ENCODE results near the gene INTU. TPM values are rescaled to one million over a fixed set of nuclear protein-coding genes. Genes with fewer than 3 reads are reported as not detected.

The INTU gene
- total RNA-seq, 1 donor from 2014 or later: 21.9 TPM

DNA sequence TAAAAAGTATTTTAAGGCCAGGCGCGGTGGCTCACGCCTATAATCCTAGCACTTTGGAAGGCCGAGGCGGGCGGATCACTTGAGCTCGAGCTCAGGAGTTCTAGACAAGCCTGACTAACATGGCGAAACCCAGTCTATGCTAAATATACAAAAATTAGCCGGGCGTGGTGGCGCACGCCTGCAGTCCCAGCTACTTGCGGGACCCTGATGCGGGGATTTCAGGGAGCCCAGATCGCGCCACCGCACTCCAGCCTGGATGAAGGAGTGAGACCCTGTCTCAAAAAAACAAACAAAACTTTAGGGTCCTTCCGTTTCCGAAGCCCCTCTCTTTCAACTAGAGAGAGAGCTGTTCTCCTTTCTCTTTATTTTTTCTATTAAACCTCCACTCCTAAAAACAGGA is 98.6 kb downstream of the INTU start:
- Mint-ChIP-seq H3K4me1 (ENCODE audit: low read depth, unreplicated experiment) (no peaks in the 10 kb centered on the region), H3K4me3 (ENCODE audit: unreplicated experiment) (no peak overlapping the region), H3K27me3 (ENCODE audit: low read depth, unreplicated experiment) (no peaks in the 10 kb centered on the region), H3K27ac (ENCODE audit: unreplicated experiment) (no peak overlapping the region), H3K36me3 (ENCODE audit: low read depth, unreplicated experiment) (no peaks in the 10 kb centered on the region), H3K9me3 (ENCODE audit: unreplicated experiment) (no peaks in the 10 kb centered on the region)
- H3K9ac ChIP-seq (ENCODE audit: low read length): no peak overlapping the region
- H3K27ac ChIP-seq (ENCODE audit: low read depth, low read length): no peak overlapping the region
- FAIRE-seq (no peak), DNase-seq (ENCODE audit: low read depth) (no peak)
- no peak overlapping the region for H3K4me2 ChIP-seq (ENCODE audit: low read length)
- no peaks in the 10 kb centered on the region for H3K9me3 ChIP-seq (ENCODE audit: insufficient read depth, low read depth, low read length)
- H3K27me3 ChIP-seq (ENCODE audit: insufficient read depth, low read length): no peaks in the 10 kb centered on the region
- no peaks in the 10 kb centered on the region for H3K79me2 ChIP-seq (ENCODE audit: insufficient read depth, low read length)
- H3K4me3 ChIP-seq (ENCODE audit: insufficient read depth, low read depth, low read length): no peak overlapping the region
- no peaks in the 10 kb centered on the region for H4K20me1 ChIP-seq (ENCODE audit: insufficient read depth, low read length)
- no peaks in the 10 kb centered on the region for H3K36me3 ChIP-seq (ENCODE audit: insufficient read depth, low read length)
- TF ChIP-seq, protein P1, sequence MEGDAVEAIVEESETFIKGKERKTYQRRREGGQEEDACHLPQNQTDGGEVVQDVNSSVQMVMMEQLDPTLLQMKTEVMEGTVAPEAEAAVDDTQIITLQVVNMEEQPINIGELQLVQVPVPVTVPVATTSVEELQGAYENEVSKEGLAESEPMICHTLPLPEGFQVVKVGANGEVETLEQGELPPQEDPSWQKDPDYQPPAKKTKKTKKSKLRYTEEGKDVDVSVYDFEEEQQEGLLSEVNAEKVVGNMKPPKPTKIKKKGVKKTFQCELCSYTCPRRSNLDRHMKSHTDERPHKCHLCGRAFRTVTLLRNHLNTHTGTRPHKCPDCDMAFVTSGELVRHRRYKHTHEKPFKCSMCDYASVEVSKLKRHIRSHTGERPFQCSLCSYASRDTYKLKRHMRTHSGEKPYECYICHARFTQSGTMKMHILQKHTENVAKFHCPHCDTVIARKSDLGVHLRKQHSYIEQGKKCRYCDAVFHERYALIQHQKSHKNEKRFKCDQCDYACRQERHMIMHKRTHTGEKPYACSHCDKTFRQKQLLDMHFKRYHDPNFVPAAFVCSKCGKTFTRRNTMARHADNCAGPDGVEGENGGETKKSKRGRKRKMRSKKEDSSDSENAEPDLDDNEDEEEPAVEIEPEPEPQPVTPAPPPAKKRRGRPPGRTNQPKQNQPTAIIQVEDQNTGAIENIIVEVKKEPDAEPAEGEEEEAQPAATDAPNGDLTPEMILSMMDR (IDR thresholded peaks at IDR 0.05; ENCODE audit: insufficient read depth, low read depth, low read length): no peak
- TF ChIP-seq EZH2 (IDR thresholded peaks at IDR 0.05; ENCODE audit: insufficient read depth, low read length): no peak
- no peak overlapping the region for H2AFZ ChIP-seq (ENCODE audit: low read depth, low read length)
- H3K4me1 ChIP-seq (ENCODE audit: insufficient read depth, low read length): no peaks in the 10 kb centered on the region

DNA sequence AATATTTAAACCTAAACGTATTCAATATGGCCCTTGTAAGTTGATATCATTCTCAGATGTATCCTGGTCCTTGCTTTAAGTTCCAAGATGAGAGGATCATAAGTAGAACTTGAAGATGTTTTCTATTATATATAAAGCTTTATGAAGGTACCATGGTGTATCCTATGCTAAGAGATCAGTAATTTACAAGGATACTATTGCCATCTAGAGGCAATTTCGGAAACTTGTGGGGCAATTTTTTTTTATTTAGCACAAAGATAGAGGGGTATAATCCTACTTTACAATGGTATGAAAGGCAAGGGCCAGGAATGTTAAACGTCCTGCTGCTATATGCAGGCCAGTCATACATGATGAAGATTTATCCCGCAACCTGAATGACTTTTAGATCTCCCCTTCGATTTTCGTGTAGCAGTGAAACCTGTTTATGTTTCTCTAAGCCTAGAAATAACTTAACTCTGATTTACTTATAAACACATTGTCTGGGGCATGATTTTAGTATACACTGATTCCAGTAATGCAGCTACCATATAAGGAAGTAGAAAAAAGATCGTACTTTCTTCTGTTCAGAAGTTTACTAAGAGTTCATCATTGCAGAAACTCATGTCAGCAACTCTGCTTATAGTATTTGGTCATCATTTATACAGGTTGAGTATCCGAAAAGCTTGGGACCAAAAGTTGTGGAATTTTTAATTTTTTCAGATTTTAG is 100.0 kb downstream of the INTU start:
- Mint-ChIP-seq H3K9me3 (ENCODE audit: unreplicated experiment) (no peaks in the 10 kb centered on the region), H3K27ac (ENCODE audit: unreplicated experiment) (no peak overlapping the region), H3K4me3 (ENCODE audit: unreplicated experiment) (no peak overlapping the region), H3K27me3 (ENCODE audit: low read depth, unreplicated experiment) (no peaks in the 10 kb centered on the region), H3K36me3 (ENCODE audit: low read depth, unreplicated experiment) (no peaks in the 10 kb centered on the region), H3K4me1 (ENCODE audit: low read depth, unreplicated experiment) (no peaks in the 10 kb centered on the region)
- FAIRE-seq (no peak), DNase-seq (ENCODE audit: low read depth) (peak; percentile 16)
- no peak for TF ChIP-seq EZH2 (IDR thresholded peaks at IDR 0.05; ENCODE audit: insufficient read depth, low read length)
- TF ChIP-seq, protein P1 (IDR thresholded peaks at IDR 0.05; ENCODE audit: insufficient read depth, low read depth, low read length): peak; percentile 66
- no peak overlapping the region for H2AFZ ChIP-seq (ENCODE audit: low read depth, low read length)
- H3K9me3 ChIP-seq (ENCODE audit: insufficient read depth, low read depth, low read length): no peaks in the 10 kb centered on the region
- no peak overlapping the region for H3K9ac ChIP-seq (ENCODE audit: low read length)
- no peaks in the 10 kb centered on the region for H3K27me3 ChIP-seq (ENCODE audit: insufficient read depth, low read length)
- no peak overlapping the region for H3K4me2 ChIP-seq (ENCODE audit: low read length)
- H3K4me3 ChIP-seq (ENCODE audit: insufficient read depth, low read depth, low read length): no peak overlapping the region
- H3K27ac ChIP-seq (ENCODE audit: low read depth, low read length): no peak overlapping the region
- no peaks in the 10 kb centered on the region for H3K79me2 ChIP-seq (ENCODE audit: insufficient read depth, low read length)
- H3K36me3 ChIP-seq (ENCODE audit: insufficient read depth, low read length): no peaks in the 10 kb centered on the region
- H4K20me1 ChIP-seq (ENCODE audit: insufficient read depth, low read length): no peaks in the 10 kb centered on the region
- H3K4me1 ChIP-seq (ENCODE audit: insufficient read depth, low read length): no peaks in the 10 kb centered on the region

DNA sequence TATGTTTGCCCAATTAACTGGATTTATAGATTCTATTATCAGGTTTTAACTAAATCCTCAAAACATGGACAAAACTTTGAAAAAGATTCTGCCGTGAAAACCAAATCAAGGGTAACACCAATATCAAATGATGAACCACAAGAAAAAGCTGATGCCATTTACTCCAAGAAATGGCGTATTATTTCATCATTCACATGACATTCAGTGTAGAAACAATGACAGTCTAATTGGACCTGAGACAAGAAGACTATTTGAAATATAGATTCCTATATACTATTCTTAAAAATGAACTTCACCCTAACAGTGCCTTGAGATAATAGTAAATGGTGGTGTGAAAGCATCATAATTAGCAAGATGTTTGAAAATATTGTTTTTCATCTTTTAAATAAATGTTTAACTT is 102.2 kb downstream of the INTU start:
- DNase-seq (ENCODE audit: low read depth): no peak
- Histone ChIP-seq H3K79me2 (ENCODE audit: insufficient read depth, low read length) (no peaks in the 10 kb centered on the region), H4K20me1 (ENCODE audit: insufficient read depth, low read length) (no peaks in the 10 kb centered on the region), H3K27me3 (ENCODE audit: insufficient read depth, low read length) (no peaks in the 10 kb centered on the region), H3K9ac (ENCODE audit: low read length) (no peak overlapping the region), H2AFZ (ENCODE audit: low read depth, low read length) (no peak overlapping the region), H3K9me3 (ENCODE audit: insufficient read depth, low read depth, low read length) (no peaks in the 10 kb centered on the region), H3K4me1 (ENCODE audit: insufficient read depth, low read length) (no peaks in the 10 kb centered on the region), H3K36me3 (ENCODE audit: insufficient read depth, low read length) (no peaks in the 10 kb centered on the region), H3K27ac (ENCODE audit: low read depth, low read length) (no peak overlapping the region), H3K4me3 (ENCODE audit: insufficient read depth, low read depth, low read length) (no peak overlapping the region), H3K4me2 (ENCODE audit: low read length) (no peak overlapping the region)
- Mint-ChIP-seq H3K9me3 (ENCODE audit: unreplicated experiment) (peaks cover 2% of the 10 kb centered on the region), H3K27me3 (ENCODE audit: low read depth, unreplicated experiment) (no peaks in the 10 kb centered on the region), H3K27ac (ENCODE audit: unreplicated experiment) (no peak overlapping the region), H3K4me1 (ENCODE audit: low read depth, unreplicated experiment) (no peaks in the 10 kb centered on the region), H3K36me3 (ENCODE audit: low read depth, unreplicated experiment) (no peaks in the 10 kb centered on the region), H3K4me3 (ENCODE audit: unreplicated experiment) (no peak overlapping the region)
- no peak for FAIRE-seq
- TF ChIP-seq, protein P1 (IDR thresholded peaks at IDR 0.05; ENCODE audit: insufficient read depth, low read depth, low read length): no peak
- no peak for TF ChIP-seq EZH2 (IDR thresholded peaks at IDR 0.05; ENCODE audit: insufficient read depth, low read length)

Measured in astrocyte (in vitro differentiated cells and primary cell).